NCI-H748 (cell line): ENCODE results near the gene MMRN2.

ENCODE experiments used
- DNase-seq: peaks from one replicate; lab custom pipeline; 2025; ENCODE audit not compliant: unreplicated experiment; lab: John Stamatoyannopoulos, UW

Gene MMRN2

GRCh38 chr10:86888585-86889381 is 68.6 kb downstream of the MMRN2 start:
- no peak for DNase-seq
